GM12878 (cell line): Measurements from ENCODE around the gene PTRH2.

Source experiments
- CTCF ChIP-seq, 3 experiments: IDR thresholded peaks in 2 of 3; conservative IDR thresholded peaks in 1 of 3; 2 replicates each; pipeline ENCODE4 v1.5.1; 2011; ENCODE audit warnings: low read depth in 3 of 3, low read length in 3 of 3, mild to moderate bottlenecking in 3 of 3, control low read depth in 2 of 3, moderate library complexity in 2 of 3, inconsistent platforms in 1 of 3, mixed read lengths in 1 of 3; ENCODE audit not compliant: control insufficient read depth in 2 of 3, insufficient read depth in 1 of 3; ENCODE audit errors: extremely low read depth in 1 of 3
- POLR2AphosphoS5 ChIP-seq: IDR thresholded peaks from 2 replicates; pipeline ENCODE4 v1.6.1; 2011; ENCODE audit warnings: mild to moderate bottlenecking, low read length, inconsistent platforms
- RAD21 ChIP-seq: IDR thresholded peaks from 2 replicates; pipeline ENCODE4 v1.6.1; 2011; ENCODE audit warnings: mild to moderate bottlenecking, low read depth, low read length, moderate library complexity; ENCODE audit not compliant: insufficient read depth
- USF2 ChIP-seq: IDR thresholded peaks from 2 replicates; pipeline ENCODE4 v1.6.1; 2011; ENCODE audit warnings: low read depth, low read length, improper control_type of control experiment, borderline replicate concordance
- TF ChIP-seq, protein P1 (sequence below): IDR thresholded peaks from 2 replicates; pipeline ENCODE4 v1.6.1; 2012; ENCODE audit warnings: low read depth, low read length, improper control_type of control experiment
- TF ChIP-seq, protein P2 (sequence below): fragments of 450-650 bp; IDR thresholded peaks from 2 replicates; pipeline ENCODE4 v1.6.1; 2017; ENCODE audit warnings: antibody characterized with exemption, mild to moderate bottlenecking, moderate library complexity

DNA sequence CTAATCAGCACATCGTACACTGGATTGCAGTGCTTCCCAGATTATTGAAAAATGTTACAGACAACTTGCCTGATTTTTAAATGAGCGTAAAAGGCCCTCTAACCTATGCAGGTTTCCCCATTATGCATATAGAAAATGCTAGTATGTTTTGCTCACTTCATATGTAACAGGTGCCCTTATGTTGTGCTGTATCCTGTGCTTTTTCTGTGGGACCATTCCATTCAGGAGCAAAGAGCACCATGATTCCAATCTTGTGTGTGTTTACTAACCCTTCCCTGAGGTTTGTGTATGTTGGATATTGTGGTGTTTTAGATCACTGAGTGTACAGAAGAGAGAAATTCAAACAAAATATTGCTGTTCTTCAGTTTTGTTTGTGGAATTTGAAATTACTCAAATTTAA, 12.9 kb downstream of the PTRH2 start:
- TF ChIP-seq CTCF (IDR thresholded peaks at IDR 0.05 in 2 of 3, conservative IDR thresholded peaks at IDR 0.05 in 1 of 3; ENCODE audit: control insufficient read depth in 2 of 3, extremely low read depth in 1 of 3, insufficient read depth in 1 of 3, low read depth in 3 of 3, low read length in 3 of 3) (no peak), POLR2AphosphoS5 (no peak), RAD21 (no peak), USF2 (no peak)
- TF ChIP-seq, protein P1, sequence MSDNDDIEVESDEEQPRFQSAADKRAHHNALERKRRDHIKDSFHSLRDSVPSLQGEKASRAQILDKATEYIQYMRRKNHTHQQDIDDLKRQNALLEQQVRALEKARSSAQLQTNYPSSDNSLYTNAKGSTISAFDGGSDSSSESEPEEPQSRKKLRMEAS = no peak
- TF ChIP-seq, protein P2, sequence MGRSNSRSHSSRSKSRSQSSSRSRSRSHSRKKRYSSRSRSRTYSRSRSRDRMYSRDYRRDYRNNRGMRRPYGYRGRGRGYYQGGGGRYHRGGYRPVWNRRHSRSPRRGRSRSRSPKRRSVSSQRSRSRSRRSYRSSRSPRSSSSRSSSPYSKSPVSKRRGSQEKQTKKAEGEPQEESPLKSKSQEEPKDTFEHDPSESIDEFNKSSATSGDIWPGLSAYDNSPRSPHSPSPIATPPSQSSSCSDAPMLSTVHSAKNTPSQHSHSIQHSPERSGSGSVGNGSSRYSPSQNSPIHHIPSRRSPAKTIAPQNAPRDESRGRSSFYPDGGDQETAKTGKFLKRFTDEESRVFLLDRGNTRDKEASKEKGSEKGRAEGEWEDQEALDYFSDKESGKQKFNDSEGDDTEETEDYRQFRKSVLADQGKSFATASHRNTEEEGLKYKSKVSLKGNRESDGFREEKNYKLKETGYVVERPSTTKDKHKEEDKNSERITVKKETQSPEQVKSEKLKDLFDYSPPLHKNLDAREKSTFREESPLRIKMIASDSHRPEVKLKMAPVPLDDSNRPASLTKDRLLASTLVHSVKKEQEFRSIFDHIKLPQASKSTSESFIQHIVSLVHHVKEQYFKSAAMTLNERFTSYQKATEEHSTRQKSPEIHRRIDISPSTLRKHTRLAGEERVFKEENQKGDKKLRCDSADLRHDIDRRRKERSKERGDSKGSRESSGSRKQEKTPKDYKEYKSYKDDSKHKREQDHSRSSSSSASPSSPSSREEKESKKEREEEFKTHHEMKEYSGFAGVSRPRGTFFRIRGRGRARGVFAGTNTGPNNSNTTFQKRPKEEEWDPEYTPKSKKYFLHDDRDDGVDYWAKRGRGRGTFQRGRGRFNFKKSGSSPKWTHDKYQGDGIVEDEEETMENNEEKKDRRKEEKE = no peak
